Muscle layer of duodenum (tissue), 2 donors: ENCODE data around the gene FAM234B.

Experiments
- H3K27ac ChIP-seq: one replicate; pipeline ENCODE4 v1.7.0; 2013; ENCODE audit warnings: mild to moderate bottlenecking, low read length
- H3K27me3 ChIP-seq: one replicate; pipeline ENCODE4 v1.7.0; 2013; ENCODE audit warnings: low read depth, mild to moderate bottlenecking, control low read depth, low read length
- H3K36me3 ChIP-seq, 2 donors: one replicate each; pipeline ENCODE4 v1.7.0; 2013; ENCODE audit warnings: low read length in 2 of 2, control low read depth in 1 of 2, mild to moderate bottlenecking in 1 of 2; ENCODE audit not compliant: insufficient read depth in 2 of 2, control insufficient read depth in 1 of 2
- H3K4me1 ChIP-seq, 2 donors: one replicate each; pipeline ENCODE4 v1.7.0; 2013; ENCODE audit warnings: low read length in 2 of 2, mild to moderate bottlenecking in 2 of 2, control low read depth in 1 of 2, moderate library complexity in 1 of 2; ENCODE audit not compliant: insufficient read depth in 2 of 2, control insufficient read depth in 1 of 2
- H3K4me3 ChIP-seq, 2 donors: one replicate each; pipeline ENCODE4 v1.7.0; 2013; ENCODE audit warnings: low read length in 2 of 2, low read depth in 1 of 2, mild to moderate bottlenecking in 1 of 2
- H3K9me3 ChIP-seq, 2 donors: one replicate each; pipeline ENCODE4 v1.7.0; 2013; ENCODE audit warnings: low read length in 2 of 2, control low read depth in 1 of 2, mild to moderate bottlenecking in 1 of 2; ENCODE audit not compliant: control insufficient read depth in 1 of 2
- donor health status: healthy.

Gene FAM234B

GRCh38 chr12:13097491-13098011, 53.4 kb downstream of the FAM234B start:
- Histone ChIP-seq H3K36me3 (peaks cover 0 to 17% of the 10 kb centered on the region in 2 donors), H3K9me3 (no peaks in the 10 kb centered on the region), H3K27ac (peak overlapping the region; percentile 92), H3K4me1 (peaks cover 0 to 23% of the 10 kb centered on the region in 2 donors), H3K27me3 (no peaks in the 10 kb centered on the region), H3K4me3 (peak overlapping the region; percentile 32 to 54)

- Histone ChIP-seq H3K27ac (peak overlapping the region; percentile 93), H3K9me3 (no peaks in the 10 kb centered on the region), H3K4me3 (no peak overlapping the region), H3K4me1 (peaks cover 0 to 23% of the 10 kb centered on the region in 2 donors), H3K27me3 (no peaks in the 10 kb centered on the region), H3K36me3 (peaks cover 0 to 17% of the 10 kb centered on the region in 2 donors)
Measured at GRCh38 chr12:13099066-13099843, 55.1 kb downstream of the FAM234B start.

- Histone ChIP-seq H3K27ac (peak overlapping the region; percentile 93), H3K9me3 (no peaks in the 10 kb centered on the region), H3K4me1 (peaks cover 0 to 23% of the 10 kb centered on the region in 2 donors), H3K36me3 (peaks cover 0 to 17% of the 10 kb centered on the region in 2 donors), H3K4me3 (peak overlapping the region in 1 of 2 donors; percentile 52), H3K27me3 (no peaks in the 10 kb centered on the region)
Measured at GRCh38 chr12:13099844-13100604, 55.8 kb downstream of the FAM234B start.

GRCh38 chr12:13100605-13100881, 56.4 kb downstream of the FAM234B start:
- no peaks in the 10 kb centered on the region for H3K9me3 ChIP-seq
- H3K27me3 ChIP-seq = no peaks in the 10 kb centered on the region
- H3K4me3 ChIP-seq = peak overlapping the region in 1 of 2 donors; percentile 52
- peak overlapping the region; percentile 93 for H3K27ac ChIP-seq
- H3K4me1 ChIP-seq = peaks cover 0 to 23% of the 10 kb centered on the region in 2 donors
- H3K36me3 ChIP-seq = peaks cover 0 to 17% of the 10 kb centered on the region in 2 donors

GRCh38 chr12:13100882-13101769, 56.9 kb downstream of the FAM234B start:
- peaks cover 0 to 17% of the 10 kb centered on the region in 2 donors for H3K36me3 ChIP-seq
- H3K4me1 ChIP-seq = peaks cover 0 to 23% of the 10 kb centered on the region in 2 donors
- H3K27ac ChIP-seq = peak overlapping the region; percentile 93
- H3K4me3 ChIP-seq = peak overlapping the region; percentile 52 to 55
- no peaks in the 10 kb centered on the region for H3K9me3 ChIP-seq
- no peaks in the 10 kb centered on the region for H3K27me3 ChIP-seq

- Histone ChIP-seq H3K36me3 (peaks cover 0 to 17% of the 10 kb centered on the region in 2 donors), H3K4me3 (peak overlapping the region; percentile 52 to 55), H3K27me3 (no peaks in the 10 kb centered on the region), H3K9me3 (no peaks in the 10 kb centered on the region), H3K27ac (peak overlapping the region; percentile 83), H3K4me1 (peaks cover 0 to 23% of the 10 kb centered on the region in 2 donors)
Measured at GRCh38 chr12:13101821-13102375, 57.7 kb downstream of the FAM234B start.

- Histone ChIP-seq H3K27me3 (no peaks in the 10 kb centered on the region), H3K9me3 (no peaks in the 10 kb centered on the region), H3K4me1 (peaks cover 0 to 23% of the 10 kb centered on the region in 2 donors), H3K27ac (peak overlapping the region; percentile 83), H3K36me3 (peaks cover 0 to 17% of the 10 kb centered on the region in 2 donors), H3K4me3 (no peak overlapping the region)
Measured at GRCh38 chr12:13102461-13103195, 58.4 kb downstream of the FAM234B start.

- Histone ChIP-seq H3K36me3 (peaks cover 0 to 17% of the 10 kb centered on the region in 2 donors), H3K9me3 (no peaks in the 10 kb centered on the region), H3K4me1 (peaks cover 0 to 22% of the 10 kb centered on the region in 2 donors), H3K27ac (peak within 1 kb of the TSS; percentile 10), H3K27me3 (no peaks in the 10 kb centered on the region), H3K4me3 (no peak within 1 kb of the TSS)
Measured at GRCh38 chr12:13103391-13104033, 59.3 kb downstream of the FAM234B start, which contains the start of gene GSG1. TSS of gene GSG1 (minus strand) at chr12:13103667. CDS start at chr12:13103512, 155 bp downstream.

GRCh38 chr12:13104409-13104808, 60.2 kb downstream of the FAM234B start:
- Histone ChIP-seq H3K27ac (no peak overlapping the region), H3K9me3 (no peaks in the 10 kb centered on the region), H3K36me3 (peaks cover 0 to 11% of the 10 kb centered on the region in 2 donors), H3K27me3 (no peaks in the 10 kb centered on the region), H3K4me3 (no peak overlapping the region), H3K4me1 (peaks cover 0 to 13% of the 10 kb centered on the region in 2 donors)

GRCh38 chr12:13105781-13106180, 61.6 kb downstream of the FAM234B start:
- Histone ChIP-seq H3K4me1 (peaks cover 0 to 6% of the 10 kb centered on the region in 2 donors), H3K27ac (no peak overlapping the region), H3K9me3 (no peaks in the 10 kb centered on the region), H3K36me3 (peaks cover 0 to 8% of the 10 kb centered on the region in 2 donors), H3K4me3 (no peak overlapping the region), H3K27me3 (no peaks in the 10 kb centered on the region)
